ENCODE data around the gene SYF2.
"Not testable (repeated sequence)": the region's sequence is repeated elsewhere in the genome, so short reads cannot be mapped to it uniquely, and the experiment has no call there.

- TF ChIP-seq CTCF (conservative IDR thresholded peaks at IDR 0.05); ZFX (IDR thresholded peaks at IDR 0.05): not testable (repeated sequence)
Measured at GRCh38 chr1:25235411-25235810, 3.1 kb upstream of the SYF2 start.
